ENCODE data around the gene CASP10.

The CASP10 gene

DNA sequence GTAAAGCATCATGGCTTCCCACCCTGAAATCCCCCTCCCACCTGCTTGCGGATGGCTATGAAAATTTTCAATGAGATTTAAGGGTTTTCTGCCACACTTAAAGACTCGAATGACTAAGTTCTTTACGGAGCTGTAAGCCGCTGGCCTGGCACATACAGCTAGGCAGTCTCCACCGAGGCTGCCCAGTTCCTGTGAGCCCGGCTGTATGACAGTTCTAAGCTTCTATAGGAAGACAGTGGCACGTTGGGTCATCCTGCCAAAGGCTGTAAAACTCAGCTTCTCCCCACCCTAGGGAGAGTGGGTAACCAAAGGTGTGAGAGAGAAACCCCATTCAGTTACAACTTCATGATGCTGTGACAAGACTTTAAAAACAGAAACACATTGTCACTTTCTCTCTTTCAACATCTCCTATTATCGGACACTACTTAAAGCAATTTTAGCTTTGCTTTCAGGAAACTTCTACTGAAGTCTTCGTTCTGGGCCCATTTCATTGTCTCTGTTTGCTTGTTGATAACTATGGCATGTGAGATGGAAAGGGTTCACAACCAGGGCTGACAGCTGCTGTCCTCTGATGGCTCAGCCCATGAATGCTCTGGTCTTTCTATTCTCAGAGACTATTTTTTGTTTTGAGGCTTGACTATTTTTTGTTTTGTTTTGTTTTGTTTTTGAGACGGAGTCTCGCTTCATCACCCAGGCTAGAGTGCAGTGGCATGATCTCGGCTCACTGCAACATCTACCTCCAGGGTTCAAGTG lies 84.5 kb downstream of the CASP10 start:
- WGBS, result 94% methylated on average over 11 of the region's 12 CpGs

DNA sequence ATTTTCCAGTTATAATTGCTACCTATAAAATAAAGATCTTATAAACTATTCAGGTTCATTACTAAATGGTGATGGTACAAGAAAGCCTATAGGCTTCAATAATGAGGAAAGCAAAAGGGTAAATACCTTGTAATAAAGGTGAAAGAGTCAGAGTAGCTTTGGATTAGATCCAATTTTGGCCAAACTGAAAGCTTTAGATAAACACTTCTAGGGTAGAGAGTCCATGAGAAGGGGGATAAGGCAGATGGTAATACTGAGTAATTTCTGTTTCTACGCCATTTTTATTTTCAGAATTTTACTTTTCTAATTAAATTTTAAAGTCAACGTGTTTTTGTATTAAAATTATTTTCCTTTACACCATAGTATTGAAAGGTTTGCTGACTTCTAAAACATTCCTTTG lies 86.8 kb downstream of the CASP10 start:
- Histone ChIP-seq H3K9ac (ENCODE audit: low read length) (no peak overlapping the region), H2BK15ac (ENCODE audit: low read depth, poor library complexity, severe bottlenecking) (no peak overlapping the region), H4K8ac (ENCODE audit: low read length) (no peak overlapping the region), H2BK12ac (ENCODE audit: low read length in 2 of 2) (no peak overlapping the region), H3K4me1 (ENCODE audit: control insufficient read depth, insufficient read depth, low read depth, low read length) (no peaks in the 10 kb centered on the region), H3K27ac (ENCODE audit: low read length, poor library complexity, severe bottlenecking) (no peak overlapping the region), H3K27me3 (ENCODE audit: control insufficient read depth in 1 of 2, insufficient read depth in 1 of 2, low read length in 2 of 2) (no peaks in the 10 kb centered on the region), H2BK5ac (ENCODE audit: low read depth, low read length, poor library complexity, severe bottlenecking) (no peak overlapping the region), H3K36me3 (ENCODE audit: control insufficient read depth in 1 of 2, insufficient read depth in 2 of 2, low read depth in 1 of 2, low read length in 2 of 2) (peaks cover 24 to 76% of the 10 kb centered on the region in 2 experiments), H3K79me1 (replicated peaks; ENCODE audit: low read length, poor library complexity, severe bottlenecking) (peaks cover 33% of the 10 kb centered on the region), H3K4ac (ENCODE audit: low read depth in 1 of 2, low read length in 2 of 2) (no peak overlapping the region), H2AK5ac (ENCODE audit: low read length, severe bottlenecking) (no peak overlapping the region), H3K4me2 (ENCODE audit: low read length, poor library complexity, severe bottlenecking) (no peak overlapping the region), H4K91ac (ENCODE audit: low read length) (no peak overlapping the region), H3K23ac (ENCODE audit: low read length in 2 of 2) (no peak overlapping the region), H3K14ac (ENCODE audit: low read length in 2 of 2) (no peak overlapping the region), H3K9me3 (ENCODE audit: control insufficient read depth, low read length) (no peaks in the 10 kb centered on the region), H3K18ac (ENCODE audit: low read depth in 1 of 2, low read length in 2 of 2) (no peak overlapping the region), H2BK120ac (ENCODE audit: low read depth, low read length) (no peak overlapping the region), H2AFZ (ENCODE audit: low read depth, low read length) (no peak overlapping the region), H3K4me3 (ENCODE audit: insufficient read depth in 1 of 2, low read depth in 1 of 2, low read length in 2 of 2) (no peak overlapping the region)
- no peak for DNase-seq
- WGBS, result no CpG with 5 or more reads among the region's 2 CpGs

More for the DNA sequence above, 84.5 kb downstream of the CASP10 start:
- Histone ChIP-seq H2AFZ (ENCODE audit: low read depth, low read length) (no peak overlapping the region), H3K4ac (ENCODE audit: low read depth in 1 of 2, low read length in 2 of 2) (no peak overlapping the region), H3K18ac (ENCODE audit: low read depth in 1 of 2, low read length in 2 of 2) (no peak overlapping the region), H2BK5ac (ENCODE audit: low read depth, low read length, poor library complexity, severe bottlenecking) (no peak overlapping the region), H3K4me2 (ENCODE audit: low read length, poor library complexity, severe bottlenecking) (no peak overlapping the region), H3K9me3 (ENCODE audit: control insufficient read depth, low read length) (no peaks in the 10 kb centered on the region), H3K9ac (ENCODE audit: low read length) (no peak overlapping the region), H2BK120ac (ENCODE audit: low read depth, low read length) (no peak overlapping the region), H4K91ac (ENCODE audit: low read length) (no peak overlapping the region), H3K23ac (ENCODE audit: low read length in 2 of 2) (no peak overlapping the region), H3K4me1 (ENCODE audit: control insufficient read depth, insufficient read depth, low read depth, low read length) (no peaks in the 10 kb centered on the region), H3K27me3 (ENCODE audit: control insufficient read depth in 1 of 2, insufficient read depth in 1 of 2, low read length in 2 of 2) (no peaks in the 10 kb centered on the region), H3K79me1 (replicated peaks; ENCODE audit: low read length, poor library complexity, severe bottlenecking) (peaks cover 40% of the 10 kb centered on the region), H2BK12ac (ENCODE audit: low read length in 2 of 2) (no peak overlapping the region), H4K8ac (ENCODE audit: low read length) (no peak overlapping the region), H2AK5ac (ENCODE audit: low read length, severe bottlenecking) (no peak overlapping the region), H3K27ac (ENCODE audit: low read length, poor library complexity, severe bottlenecking) (no peak overlapping the region), H3K14ac (ENCODE audit: low read length in 2 of 2) (no peak overlapping the region), H3K4me3 (ENCODE audit: insufficient read depth in 1 of 2, low read depth in 1 of 2, low read length in 2 of 2) (no peak overlapping the region), H2BK15ac (ENCODE audit: low read depth, poor library complexity, severe bottlenecking) (no peak overlapping the region), H3K36me3 (ENCODE audit: control insufficient read depth in 1 of 2, insufficient read depth in 2 of 2, low read depth in 1 of 2, low read length in 2 of 2) (peaks cover 20 to 53% of the 10 kb centered on the region in 2 experiments)
- DNase-seq, result no peak

DNA sequence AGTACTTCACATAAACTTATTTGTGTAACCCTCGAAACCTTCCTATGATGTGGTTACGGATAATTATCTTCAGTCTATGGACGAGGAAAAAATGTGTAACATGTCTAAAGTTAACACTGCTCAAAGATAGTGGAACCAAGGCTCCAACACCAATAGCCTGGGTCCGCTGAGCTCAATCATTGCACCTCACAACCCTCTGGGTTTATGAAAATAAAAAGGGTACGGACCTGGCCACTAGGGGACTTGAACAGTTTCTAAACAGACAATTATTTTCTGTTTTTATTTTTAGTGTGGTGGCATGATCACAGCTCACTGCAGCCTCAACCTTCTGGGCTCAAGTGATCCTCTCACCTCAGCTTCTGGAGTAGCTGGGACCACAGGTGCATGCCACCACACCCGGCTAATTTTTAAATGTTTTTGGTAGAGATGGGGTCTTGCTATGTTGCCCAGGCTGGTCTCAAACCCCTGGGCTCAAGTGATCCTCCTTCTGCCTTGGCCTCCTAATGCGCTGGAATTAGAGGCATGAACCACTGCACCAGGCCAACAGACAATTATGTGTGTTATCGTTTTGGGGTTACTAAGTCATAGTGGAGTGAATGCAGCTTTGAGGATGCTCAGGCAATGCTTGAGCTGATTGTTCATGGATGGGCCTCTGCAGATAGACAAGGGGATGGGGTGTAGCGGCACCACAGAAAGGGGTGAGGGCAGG lies 87.5 kb downstream of the CASP10 start:
- 95% methylated on average over 8 of the region's 9 CpGs for WGBS

DNA sequence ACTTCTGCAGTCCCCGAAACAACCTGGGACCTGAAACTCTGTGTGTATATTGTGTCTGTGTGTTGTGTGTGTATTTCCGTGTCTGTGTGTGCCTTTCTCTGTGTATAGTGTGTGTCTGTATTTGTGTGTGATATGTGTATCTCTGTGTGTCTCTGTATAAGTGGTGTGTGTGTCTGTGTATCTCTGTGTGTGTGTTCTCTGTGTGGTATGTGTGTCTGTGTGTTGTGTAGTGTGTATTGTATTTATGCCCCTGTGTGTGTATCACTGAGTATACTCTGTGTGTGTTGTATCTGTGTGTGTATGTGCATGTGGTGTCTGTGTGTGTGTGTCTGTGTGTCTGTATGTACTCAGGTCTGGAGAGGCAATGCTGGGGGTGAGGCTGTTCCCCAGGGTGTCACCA lies 89.0 kb downstream of the CASP10 start:
- H2BK12ac ChIP-seq (ENCODE audit: low read length in 2 of 2), result no peak overlapping the region
- H2BK120ac ChIP-seq (ENCODE audit: low read depth, low read length), result no peak overlapping the region
- no peak overlapping the region for H2BK5ac ChIP-seq (ENCODE audit: low read depth, low read length, poor library complexity, severe bottlenecking)
- H3K4me3 ChIP-seq (ENCODE audit: insufficient read depth in 1 of 2, low read depth in 1 of 2, low read length in 2 of 2), result no peak overlapping the region
- H3K27ac ChIP-seq (ENCODE audit: low read length, poor library complexity, severe bottlenecking), result no peak overlapping the region
- peak overlapping the region in 1 of 2 experiments; percentile 2 for H3K23ac ChIP-seq (ENCODE audit: low read length in 2 of 2)
- H3K18ac ChIP-seq (ENCODE audit: low read depth in 1 of 2, low read length in 2 of 2), result no peak overlapping the region
- H3K27me3 ChIP-seq (ENCODE audit: control insufficient read depth in 1 of 2, insufficient read depth in 1 of 2, low read length in 2 of 2), result no peaks in the 10 kb centered on the region
- no peaks in the 10 kb centered on the region for H3K4me1 ChIP-seq (ENCODE audit: control insufficient read depth, insufficient read depth, low read depth, low read length)
- no peak overlapping the region for H3K4me2 ChIP-seq (ENCODE audit: low read length, poor library complexity, severe bottlenecking)
- no peak overlapping the region for H4K91ac ChIP-seq (ENCODE audit: low read length)
- H2AFZ ChIP-seq (ENCODE audit: low read depth, low read length), result no peak overlapping the region
- no peak overlapping the region for H4K8ac ChIP-seq (ENCODE audit: low read length)
- H3K9me3 ChIP-seq (ENCODE audit: control insufficient read depth, low read length), result no peaks in the 10 kb centered on the region
- peaks cover 21% of the 10 kb centered on the region for H3K79me1 ChIP-seq (replicated peaks; ENCODE audit: low read length, poor library complexity, severe bottlenecking)
- H3K9ac ChIP-seq (ENCODE audit: low read length), result no peak overlapping the region
- WGBS, result 94% methylated on average over 2 of the region's 2 CpGs
- H2AK5ac ChIP-seq (ENCODE audit: low read length, severe bottlenecking), result no peak overlapping the region
- DNase-seq, result no peak
- H3K36me3 ChIP-seq (ENCODE audit: control insufficient read depth in 1 of 2, insufficient read depth in 2 of 2, low read depth in 1 of 2, low read length in 2 of 2), result peaks cover 27 to 92% of the 10 kb centered on the region in 2 experiments
- H3K4ac ChIP-seq (ENCODE audit: low read depth in 1 of 2, low read length in 2 of 2), result no peak overlapping the region
- no peak overlapping the region for H2BK15ac ChIP-seq (ENCODE audit: low read depth, poor library complexity, severe bottlenecking)
- H3K14ac ChIP-seq (ENCODE audit: low read length in 2 of 2), result no peak overlapping the region

More for the DNA sequence above, 87.5 kb downstream of the CASP10 start:
- no peak overlapping the region for H3K18ac ChIP-seq (ENCODE audit: low read depth in 1 of 2, low read length in 2 of 2)
- peaks cover 24 to 82% of the 10 kb centered on the region in 2 experiments for H3K36me3 ChIP-seq (ENCODE audit: control insufficient read depth in 1 of 2, insufficient read depth in 2 of 2, low read depth in 1 of 2, low read length in 2 of 2)
- H3K23ac ChIP-seq (ENCODE audit: low read length in 2 of 2), result no peak overlapping the region
- H4K91ac ChIP-seq (ENCODE audit: low read length), result no peak overlapping the region
- H3K27me3 ChIP-seq (ENCODE audit: control insufficient read depth in 1 of 2, insufficient read depth in 1 of 2, low read length in 2 of 2), result no peaks in the 10 kb centered on the region
- H3K9ac ChIP-seq (ENCODE audit: low read length), result no peak overlapping the region
- no peak overlapping the region for H2BK12ac ChIP-seq (ENCODE audit: low read length in 2 of 2)
- no peak overlapping the region for H3K4me3 ChIP-seq (ENCODE audit: insufficient read depth in 1 of 2, low read depth in 1 of 2, low read length in 2 of 2)
- no peak overlapping the region for H2BK5ac ChIP-seq (ENCODE audit: low read depth, low read length, poor library complexity, severe bottlenecking)
- no peak overlapping the region for H3K4me2 ChIP-seq (ENCODE audit: low read length, poor library complexity, severe bottlenecking)
- no peak overlapping the region for H3K27ac ChIP-seq (ENCODE audit: low read length, poor library complexity, severe bottlenecking)
- H3K4me1 ChIP-seq (ENCODE audit: control insufficient read depth, insufficient read depth, low read depth, low read length), result no peaks in the 10 kb centered on the region
- H3K9me3 ChIP-seq (ENCODE audit: control insufficient read depth, low read length), result no peaks in the 10 kb centered on the region
- H2AFZ ChIP-seq (ENCODE audit: low read depth, low read length), result no peak overlapping the region
- no peak for DNase-seq
- H2BK15ac ChIP-seq (ENCODE audit: low read depth, poor library complexity, severe bottlenecking), result no peak overlapping the region
- no peak overlapping the region for H4K8ac ChIP-seq (ENCODE audit: low read length)
- H2BK120ac ChIP-seq (ENCODE audit: low read depth, low read length), result no peak overlapping the region
- H3K4ac ChIP-seq (ENCODE audit: low read depth in 1 of 2, low read length in 2 of 2), result no peak overlapping the region
- peaks cover 30% of the 10 kb centered on the region for H3K79me1 ChIP-seq (replicated peaks; ENCODE audit: low read length, poor library complexity, severe bottlenecking)
- H2AK5ac ChIP-seq (ENCODE audit: low read length, severe bottlenecking), result no peak overlapping the region
- no peak overlapping the region for H3K14ac ChIP-seq (ENCODE audit: low read length in 2 of 2)
